Heart left ventricle (tissue), 16 donors: ENCODE results near the gene PAF1. TPM values are rescaled to one million over a fixed set of nuclear protein-coding genes. Genes with fewer than 3 reads are reported as not detected.
"Not testable (repeated sequence)": the region's sequence is repeated elsewhere in the genome, so short reads cannot be mapped to it uniquely, and the experiment has no call there.

Experiments used
- ATAC-seq, 4 donors: fragments of 200-7000 bp; cut with Tn5 transposase; one replicate each; pipeline ENCODE4 v1.9.1; 2020 to 2022; ENCODE audit warnings: moderate library complexity in 4 of 4, mild to moderate bottlenecking in 3 of 4, moderate number of reproducible peaks in 1 of 4
- DNase-seq, 5 donors: peaks; one replicate each; pipeline ENCODE4 v3.0.0-alpha.2; 2020
- H3K27ac ChIP-seq, 12 donors: fragments of 200-600 bp; sonication (generic) in 4 of 12; one replicate each; pipeline versions ENCODE4 v1.5.0 to v1.8.0; 2016 to 2022; ENCODE audit warnings: mild to moderate bottlenecking in 2 of 12
- H3K27me3 ChIP-seq, 9 donors: fragments of 200-600 bp; sonication (generic) in 2 of 9; one replicate each; pipeline versions ENCODE4 v1.5.1 to v1.8.0; 2016 to 2022; ENCODE audit warnings: mild to moderate bottlenecking in 3 of 9
- H3K36me3 ChIP-seq, 9 donors: fragments of 200-600 bp; sonication (generic) in 2 of 9; one replicate each; pipeline versions ENCODE4 v1.5.0 to v1.8.0; 2018 to 2022; ENCODE audit warnings: mild to moderate bottlenecking in 2 of 9
- H3K4me1 ChIP-seq, 12 donors: fragments of 200-600 bp; sonication (generic) in 4 of 12; one replicate each; pipeline versions ENCODE4 v1.5.0 to v1.8.0; 2016 to 2022; ENCODE audit warnings: mild to moderate bottlenecking in 3 of 12
- H3K4me3 ChIP-seq, 12 donors: fragments of 200-600 bp; sonication (generic) in 4 of 12; one replicate each; pipeline versions ENCODE4 v1.5.0 to v1.8.0; 2017 to 2022; ENCODE audit warnings: mild to moderate bottlenecking in 9 of 12, moderate library complexity in 4 of 12
- H3K9me3 ChIP-seq, 12 donors: fragments of 200-600 bp; sonication (generic) in 4 of 12; one replicate each; pipeline versions ENCODE4 v1.5.0 to v1.8.0; 2016 to 2022; ENCODE audit warnings: mild to moderate bottlenecking in 1 of 12
- POLR2A ChIP-seq, 2 donors: fragments of 450-650 bp; IDR thresholded peaks; one replicate each; pipeline ENCODE4 v1.6.1; 2017; ENCODE audit warnings: antibody characterized with exemption in 2 of 2, mild to moderate bottlenecking in 2 of 2, moderate library complexity in 2 of 2
- WGBS, 4 donors: extraction: QIAGEN DNeasy Blood & Tissue Kit in 2 of 4; methylation state at CpG; one replicate each; pipeline versions ENCODE4 v1.1.5 to v1.1.7; 2013 to 2018; 5-methylcytosine and 5-hydroxymethylcytosine counted together
- intact Hi-C, 10 donors: fragments of 100-400 bp; cut with DNase I; formaldehyde crosslinking; loops; one replicate each; pipeline versions ENCODE4 v1.11.1 to v1.14.2; 2022
- polyA plus RNA-seq, 2 donors: library from polyadenylated mRNA; stranded (reverse); fragments of 200-250 nt; gene quantifications; one replicate each; pipeline ENCODE4 v1.2.3, GENCODE V29; 2013
- total RNA-seq, 9 donors: library from RNA; depleted of rRNA in 2 of 9; stranded (reverse); fragments of >200 nt in 2 of 9; fragmentation: NEBNext Ultra II Directional in 3 of 9; extraction: Animal tissue kit (Norgen Biotek cat#: 25700) in 3 of 9; gene quantifications; one replicate each; pipeline versions ENCODE4 v1.1.0 to v1.2.4, GENCODE V29; 2016 to 2023
- TF ChIP-seq, protein P1 (sequence below), 12 donors: fragments of 200-600 bp; sonication (generic) in 4 of 12; IDR thresholded peaks; one replicate each; pipeline versions ENCODE4 v1.5.0 to v1.8.0; 2018 to 2022; ENCODE audit warnings: antibody characterized with exemption in 12 of 12, mild to moderate bottlenecking in 5 of 12
- donor health status: ischemic (EF 13 %, LVEDD 7.1; RV severe dilation, severe dysfunction).
- donor health status: healthy with polysubstance abuse.
- donor health status: DM: no; HTN: yes; CAD: no.
- donor health status: DM: no; HTN: no; CAD: no.
- donor health status: ischemic (EF 25% LVEDD 6.9; RV normal size, moderate dysfunction).
- donor health status: ischemic (EF 25% LVEDD 5.7; RV mildly dilated, moderate dysfunction).
- donor health status: healthy.
- donor health status: DM: yes; HTN: yes; CAD: no.
- donor health status: ischemic (EF 35%, LVEDD 5.7; RV mildly dilated, moderate dysfunction).
- donor health status: nonischemic (EF 11% LVEDD 7.7; RV severe dilation, severe dysfunction).
- donor health status: DM: yes; HTN: yes; CAD: no.
- donor health status: PGD.
- donor health status: ischemic (EF 29% LVEDD 5.4; RV normal size, mild dysfunction).
- donor health status: nonischemic (EF 23%, LVEDD 6.1; RV moderate dilation, normal function).

The PAF1 gene
- total and polyA plus RNA-seq, 11 donors: 32.5 to 75.7 (median 40.7) TPM

DNA sequence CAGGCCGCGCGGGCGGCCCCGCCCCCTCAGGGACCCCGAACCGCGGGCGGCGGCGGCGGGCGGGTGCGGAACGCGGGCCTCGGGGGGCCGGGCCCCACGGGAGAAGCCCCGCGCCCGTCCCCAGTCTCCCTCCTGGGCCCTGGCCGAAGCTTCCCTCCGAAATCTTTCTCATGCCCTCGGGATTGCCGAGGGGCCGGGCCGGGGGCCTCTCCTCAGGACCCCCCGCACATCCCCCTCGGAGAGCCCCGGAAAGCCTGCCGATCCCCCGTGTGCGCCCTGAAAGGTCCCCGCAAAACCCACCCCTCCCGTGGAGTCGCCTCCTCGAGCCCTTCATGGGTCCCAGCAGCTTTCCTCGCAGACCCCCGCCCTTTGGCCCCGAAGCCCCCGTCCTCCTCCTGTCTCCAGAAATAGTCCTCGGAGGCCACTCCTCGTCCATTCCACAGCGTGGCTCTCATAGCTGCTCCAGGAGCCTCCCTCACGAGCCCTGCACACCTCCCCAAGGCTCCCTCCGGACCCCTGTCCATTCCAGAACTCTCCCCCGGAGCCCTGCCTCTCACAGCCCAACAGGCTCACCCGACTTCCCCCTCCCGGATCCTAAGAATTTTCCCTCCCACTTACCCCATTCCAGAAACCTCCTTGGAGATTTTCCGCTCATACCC, 48.1 kb downstream of the PAF1 start:
- no peak for TF ChIP-seq POLR2A (IDR thresholded peaks at IDR 0.05)
- TF ChIP-seq, protein P1, sequence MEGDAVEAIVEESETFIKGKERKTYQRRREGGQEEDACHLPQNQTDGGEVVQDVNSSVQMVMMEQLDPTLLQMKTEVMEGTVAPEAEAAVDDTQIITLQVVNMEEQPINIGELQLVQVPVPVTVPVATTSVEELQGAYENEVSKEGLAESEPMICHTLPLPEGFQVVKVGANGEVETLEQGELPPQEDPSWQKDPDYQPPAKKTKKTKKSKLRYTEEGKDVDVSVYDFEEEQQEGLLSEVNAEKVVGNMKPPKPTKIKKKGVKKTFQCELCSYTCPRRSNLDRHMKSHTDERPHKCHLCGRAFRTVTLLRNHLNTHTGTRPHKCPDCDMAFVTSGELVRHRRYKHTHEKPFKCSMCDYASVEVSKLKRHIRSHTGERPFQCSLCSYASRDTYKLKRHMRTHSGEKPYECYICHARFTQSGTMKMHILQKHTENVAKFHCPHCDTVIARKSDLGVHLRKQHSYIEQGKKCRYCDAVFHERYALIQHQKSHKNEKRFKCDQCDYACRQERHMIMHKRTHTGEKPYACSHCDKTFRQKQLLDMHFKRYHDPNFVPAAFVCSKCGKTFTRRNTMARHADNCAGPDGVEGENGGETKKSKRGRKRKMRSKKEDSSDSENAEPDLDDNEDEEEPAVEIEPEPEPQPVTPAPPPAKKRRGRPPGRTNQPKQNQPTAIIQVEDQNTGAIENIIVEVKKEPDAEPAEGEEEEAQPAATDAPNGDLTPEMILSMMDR (IDR thresholded peaks at IDR 0.05): no peak
- Histone ChIP-seq H3K9me3 (no peaks in the 10 kb centered on the region), H3K36me3 (peaks cover 0 to 18% (median 1%) of the 10 kb centered on the region in 9 donors), H3K27ac (peak overlapping the region in 11 of 12 donors; percentile 62 to 89 (median 80)), H3K4me1 (peaks cover 0 to 58% (median 31%) of the 10 kb centered on the region in 12 donors), H3K27me3 (no peaks in the 10 kb centered on the region), H3K4me3 (peak overlapping the region; percentile 61 to 96 (median 80))
- DNase-seq (peak in 2 of 5 donors; percentile 39 to 42), ATAC-seq (no peak)
- intact Hi-C loops: loop anchor here in 5 of 10 donors (1.0 to 10.0 kb wide), 9 partner anchors 48 to 220 kb away; partner anchors contain the start of genes MED29 (in 3 of the 5), PAF1 (in 3 of the 5), EID2B (in 2 of the 5) and PLEKHG2 (in 2 of the 5)
- WGBS, 4 donors: 2 to 3% (median 2%) methylated on average over 21 to 51 of the region's 51 CpGs

- Histone ChIP-seq H3K9me3 (no peaks in the 10 kb centered on the region), H3K27me3 (no peaks in the 10 kb centered on the region), H3K36me3 (peaks cover 0 to 15% (median 0%) of the 10 kb centered on the region in 9 donors), H3K4me3 (peak within 1 kb of the TSS; percentile 71 to 96 (median 86)), H3K27ac (peak within 1 kb of the TSS in 11 of 12 donors; percentile 80 to 93 (median 90)), H3K4me1 (peaks cover 0 to 58% (median 31%) of the 10 kb centered on the region in 12 donors)
- TF ChIP-seq, protein P1 (IDR thresholded peaks at IDR 0.05): peak; percentile 75 to 97 (median 88)
- peak; percentile 25 to 90 for TF ChIP-seq POLR2A (IDR thresholded peaks at IDR 0.05)
- DNase-seq (peak; percentile 99 to 100 (median 99)), ATAC-seq (peak; percentile 96 to 97 (median 97))
- WGBS, 4 donors: 0 to 1% (median 1%) methylated on average over 16 to 105 of the region's 105 CpGs
- intact Hi-C loops: loop anchor here in 6 of 10 donors (1.0 to 10.0 kb wide), 10 partner anchors 48 to 220 kb away; partner anchors contain the start of genes PLEKHG2 (in 4 of the 6), MED29 (in 3 of the 6), PAF1 (in 3 of the 6) and EID2B (in 2 of the 6)
These were observed 48.9 kb downstream of the PAF1 start, which contains the start of gene SAMD4B for GRCh38 chr19:39341719-39342604. Gene SAMD4B, plus strand, starts transcription at chr19:39342421. Its CDS starts 14,473 bp downstream, at chr19:39356894.

DNA sequence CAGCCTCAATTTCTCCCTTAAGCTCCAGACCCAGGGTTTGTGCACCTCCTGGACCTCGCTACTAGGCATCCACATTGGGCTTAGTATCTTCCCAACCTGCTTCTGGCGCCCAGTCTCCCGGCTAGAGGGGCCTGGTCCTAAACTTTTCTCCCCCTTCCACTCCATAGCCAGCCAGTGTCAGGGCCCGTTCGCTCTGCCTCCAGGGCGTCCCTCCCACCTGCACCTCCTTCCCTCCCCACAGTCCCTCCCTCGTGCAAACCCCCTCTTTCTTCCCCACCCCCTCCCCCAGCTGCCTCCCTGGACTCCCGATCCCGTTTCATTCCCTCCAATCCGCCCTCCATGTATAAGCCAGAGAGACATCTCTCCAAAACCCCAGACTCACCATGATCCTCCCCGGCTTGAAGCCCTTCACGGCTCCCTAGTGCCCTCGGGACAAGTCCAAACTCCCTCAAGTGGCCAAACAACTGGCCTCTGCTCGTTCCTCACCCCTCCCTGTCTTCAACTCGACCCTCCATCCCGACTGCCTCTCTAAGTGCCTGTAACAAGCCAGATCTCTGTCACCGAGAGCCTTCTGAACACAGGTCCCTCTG, 49.7 kb downstream of the PAF1 start:
- peak in 4 of 5 donors; percentile 29 to 43 (median 36) for DNase-seq
- 2 to 3% (median 3%) methylated on average over 17 of the region's 17 CpGs for WGBS, 4 donors

GRCh38 chr19:39340156-39340555, 50.8 kb downstream of the PAF1 start:
- WGBS, 4 donors: 88 to 91% (median 91%) methylated on average over 7 of the region's 7 CpGs
- H3K27me3 ChIP-seq, DNase-seq, H3K36me3 ChIP-seq, ATAC-seq, H3K9me3 ChIP-seq: not testable (repeated sequence)
- H3K4me3 ChIP-seq: peak overlapping the region in 3 of 12 donors; percentile 76 to 81 (median 81)
- H3K27ac ChIP-seq: peak overlapping the region in 1 of 12 donors; percentile 93
- intact Hi-C loops: loop anchor here in 6 of 10 donors (2.0 to 10.0 kb wide), 7 partner anchors 52 to 218 kb away; partner anchors contain the start of genes PLEKHG2 (in 3 of the 6), EID2B (in 2 of the 6), MED29 (in 2 of the 6) and PAF1 (in 2 of the 6)
- H3K4me1 ChIP-seq: peaks cover 0 to 51% (median 26%) of the 10 kb centered on the region in 12 donors

More for the DNA sequence above, 49.7 kb downstream of the PAF1 start:
- H3K4me3 ChIP-seq: peak overlapping the region; percentile 55 to 96 (median 79)
- H3K36me3 ChIP-seq: peaks cover 0 to 15% (median 0%) of the 10 kb centered on the region in 9 donors
- no peaks in the 10 kb centered on the region for H3K27me3 ChIP-seq
- no peak for TF ChIP-seq POLR2A (IDR thresholded peaks at IDR 0.05)
- TF ChIP-seq, protein P1 (IDR thresholded peaks at IDR 0.05): no peak
- intact Hi-C loops: loop anchor here in 6 of 10 donors (2.0 to 10.0 kb wide), 7 partner anchors 51 to 219 kb away; partner anchors contain the start of genes PLEKHG2 (in 3 of the 6), EID2B (in 2 of the 6), MED29 (in 2 of the 6) and PAF1 (in 2 of the 6)
- H3K9me3 ChIP-seq: no peaks in the 10 kb centered on the region
- peak in 3 of 4 donors; percentile 13 to 27 (median 15) for ATAC-seq
- peaks cover 0 to 58% (median 31%) of the 10 kb centered on the region in 12 donors for H3K4me1 ChIP-seq
- peak overlapping the region in 11 of 12 donors; percentile 80 to 93 (median 90) for H3K27ac ChIP-seq
